Right renal pelvis (tissue), 4 donors: Measurements from ENCODE around the gene CCDC24. TPM values are rescaled to one million over a fixed set of nuclear protein-coding genes. Genes with fewer than 3 reads are reported as not detected.

Experiments
- DNase-seq, 4 donors: peaks; one replicate each; pipeline ENCODE4 v3.0.0-alpha.2; 2013; ENCODE audit warnings: low read depth in 4 of 4, low spot score in 3 of 4, missing footprints in 1 of 4
- polyA plus RNA-seq, 4 donors: library from polyadenylated mRNA; unstranded; fragments of 120-200 nt; gene quantifications; one replicate each; pipeline ENCODE4 v1.2.1, GENCODE V29; 2013; ENCODE audit not compliant: insufficient read length in 4 of 4

The CCDC24 gene
- polyA plus RNA-seq, 4 donors = 16.3 to 22.6 (median 20.5) TPM

DNA sequence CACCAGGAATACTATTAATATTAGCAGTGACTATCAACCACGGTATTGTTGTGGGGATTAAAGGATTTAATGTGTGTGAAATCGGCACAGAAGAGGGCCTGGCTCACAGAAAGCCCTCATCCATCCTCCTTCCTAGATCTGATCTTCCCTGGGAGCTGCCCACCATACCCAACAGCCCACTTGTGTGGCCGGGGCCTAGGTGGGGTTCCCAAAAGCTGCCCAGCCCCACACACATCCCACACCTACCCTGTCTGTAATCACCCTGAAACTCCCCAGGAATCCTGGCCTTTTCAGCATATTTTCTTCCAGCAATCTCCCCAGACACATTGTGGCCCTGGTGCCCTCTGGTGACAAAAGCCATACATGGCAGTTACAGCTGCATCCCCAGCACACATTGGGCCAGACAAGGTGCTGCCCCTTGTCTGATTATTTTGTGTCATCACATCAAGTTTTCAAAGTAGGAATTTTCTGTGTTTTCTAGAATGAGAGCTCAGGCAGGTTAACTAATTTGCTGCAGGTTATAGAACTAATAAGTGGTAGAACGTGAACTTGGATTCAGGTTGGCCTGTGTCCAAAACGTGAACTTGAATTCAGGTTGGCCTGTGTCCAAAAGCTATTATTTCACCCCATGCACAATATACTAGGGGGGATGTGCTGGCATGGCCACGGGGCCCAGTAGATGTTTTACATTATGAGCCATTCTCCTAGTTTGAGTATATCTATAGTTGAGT is 45.2 kb downstream of the CCDC24 start:
- DNase-seq = peak in 3 of 4 donors; percentile 36 to 52 (median 50)

- DNase-seq = no peak
Observed at GRCh38 chr1:44037154-44037553, 45.8 kb downstream of the CCDC24 start.

- no peak for DNase-seq
Observed at GRCh38 chr1:44038876-44039657, 47.7 kb downstream of the CCDC24 start.

GRCh38 chr1:44040418-44040817 is 49.0 kb downstream of the CCDC24 start:
- DNase-seq = no peak

- DNase-seq = no peak
Observed at GRCh38 chr1:44040846-44041245, 49.4 kb downstream of the CCDC24 start.

GRCh38 chr1:44043176-44044070 is 52.0 kb downstream of the CCDC24 start:
- no peak for DNase-seq

- DNase-seq = no peak
Observed at GRCh38 chr1:44044071-44044801, 52.8 kb downstream of the CCDC24 start.

DNA sequence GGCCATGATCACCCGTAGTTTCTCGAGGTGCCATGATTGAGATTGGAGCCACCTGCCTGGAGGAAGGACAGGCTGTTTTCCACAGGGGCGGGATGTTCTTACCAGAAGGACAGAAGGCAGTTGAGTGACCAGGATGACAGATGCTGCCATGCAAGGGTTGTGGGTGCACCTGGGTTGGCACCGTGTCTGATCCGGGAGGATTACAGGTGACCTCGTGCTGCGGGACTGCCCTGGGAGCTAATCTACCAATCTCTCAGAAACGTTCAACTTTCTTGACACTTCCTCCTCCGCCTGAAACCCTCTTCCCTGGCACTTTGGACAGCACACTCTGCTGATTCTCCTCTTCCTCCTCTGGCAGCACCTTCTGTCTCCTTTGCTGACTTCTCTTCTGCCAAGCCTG is 53.7 kb downstream of the CCDC24 start:
- DNase-seq = no peak

Other genes with a start within 250 kb of the CCDC24 start
- gene ARTN, start 57.8 kb upstream of the CCDC24 start, polyA plus RNA-seq = 1 to 10 TPM; 1.5 to 2.6 (median 2.1) TPM
- 10 to 100 TPM; 34.1 to 43.2 (median 38.5) TPM for gene IPO13, start 44.6 kb upstream of the CCDC24 start, polyA plus RNA-seq
- 10 to 100 TPM; 24.0 to 26.8 (median 24.5) TPM for gene DPH2, start 21.6 kb upstream of the CCDC24 start, polyA plus RNA-seq
- gene ATP6V0B, start 16.6 kb upstream of the CCDC24 start, polyA plus RNA-seq = 100 to 1,000 TPM; 139 to 182 (median 149) TPM
- gene B4GALT2, start 12.4 kb upstream of the CCDC24 start, polyA plus RNA-seq = 10 to 100 TPM; 38.8 to 48.7 (median 40.1) TPM
- 1 to 10 TPM; 5.6 to 7.7 (median 6.3) TPM for gene SLC6A9, start 39.9 kb downstream of the CCDC24 start, polyA plus RNA-seq
- gene KLF17, start 127.2 kb downstream of the CCDC24 start, polyA plus RNA-seq = under 1 TPM in 1 of 4 donors, not detected in 3; 0.17 TPM
- not detected for gene KLF18, start 150.0 kb downstream of the CCDC24 start, polyA plus RNA-seq
- 10 to 100 TPM; 56.8 to 62.5 (median 57.3) TPM for gene DMAP1, start 221.9 kb downstream of the CCDC24 start, polyA plus RNA-seq